ENCODE results near the gene RALGPS1.

DNA sequence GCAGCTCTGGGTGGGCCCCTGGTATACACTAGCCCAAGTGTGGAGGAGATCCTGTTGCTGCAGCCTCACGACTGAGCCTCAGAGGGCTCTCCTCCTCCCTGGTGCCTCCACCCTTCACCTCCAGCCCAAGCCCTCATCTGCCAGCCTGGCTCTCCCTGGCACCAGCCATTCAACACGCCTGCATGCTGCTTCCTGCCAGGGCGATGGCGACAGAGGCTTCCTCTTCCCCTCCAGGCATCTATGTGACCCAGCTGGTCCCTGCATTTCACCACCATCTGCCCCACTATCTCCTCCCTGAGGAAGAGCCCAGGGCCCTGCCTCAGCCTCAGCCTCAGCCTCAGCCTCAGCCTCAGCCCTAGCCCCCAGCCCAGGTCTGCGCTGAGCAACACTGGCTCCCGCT is 262.6 kb downstream of the RALGPS1 start:
- TF ChIP-seq, protein P1, sequence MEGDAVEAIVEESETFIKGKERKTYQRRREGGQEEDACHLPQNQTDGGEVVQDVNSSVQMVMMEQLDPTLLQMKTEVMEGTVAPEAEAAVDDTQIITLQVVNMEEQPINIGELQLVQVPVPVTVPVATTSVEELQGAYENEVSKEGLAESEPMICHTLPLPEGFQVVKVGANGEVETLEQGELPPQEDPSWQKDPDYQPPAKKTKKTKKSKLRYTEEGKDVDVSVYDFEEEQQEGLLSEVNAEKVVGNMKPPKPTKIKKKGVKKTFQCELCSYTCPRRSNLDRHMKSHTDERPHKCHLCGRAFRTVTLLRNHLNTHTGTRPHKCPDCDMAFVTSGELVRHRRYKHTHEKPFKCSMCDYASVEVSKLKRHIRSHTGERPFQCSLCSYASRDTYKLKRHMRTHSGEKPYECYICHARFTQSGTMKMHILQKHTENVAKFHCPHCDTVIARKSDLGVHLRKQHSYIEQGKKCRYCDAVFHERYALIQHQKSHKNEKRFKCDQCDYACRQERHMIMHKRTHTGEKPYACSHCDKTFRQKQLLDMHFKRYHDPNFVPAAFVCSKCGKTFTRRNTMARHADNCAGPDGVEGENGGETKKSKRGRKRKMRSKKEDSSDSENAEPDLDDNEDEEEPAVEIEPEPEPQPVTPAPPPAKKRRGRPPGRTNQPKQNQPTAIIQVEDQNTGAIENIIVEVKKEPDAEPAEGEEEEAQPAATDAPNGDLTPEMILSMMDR (IDR thresholded peaks at IDR 0.05): no peak
- TF ChIP-seq POLR2A (IDR thresholded peaks at IDR 0.05): no peak
